H54 (cell line): ENCODE measurements around the gene BICD1.

Experiments used
- DNase-seq: peaks from one replicate; pipeline ENCODE4 v3.0.0; 2011; ENCODE audit warnings: low spot score, mixed read lengths; ENCODE audit not compliant: insufficient read length
- FAIRE-seq: peaks from 3 replicates; lab custom pipeline; 2011; peaks lifted over from hg19 to GRCh38; lab: Jason Lieb, UNC
- POLR2A ChIP-seq: IDR thresholded peaks from 2 replicates; pipeline ENCODE4 v1.6.1; 2011; ENCODE audit warnings: low read depth, mild to moderate bottlenecking, low read length

BICD1 gene

DNA sequence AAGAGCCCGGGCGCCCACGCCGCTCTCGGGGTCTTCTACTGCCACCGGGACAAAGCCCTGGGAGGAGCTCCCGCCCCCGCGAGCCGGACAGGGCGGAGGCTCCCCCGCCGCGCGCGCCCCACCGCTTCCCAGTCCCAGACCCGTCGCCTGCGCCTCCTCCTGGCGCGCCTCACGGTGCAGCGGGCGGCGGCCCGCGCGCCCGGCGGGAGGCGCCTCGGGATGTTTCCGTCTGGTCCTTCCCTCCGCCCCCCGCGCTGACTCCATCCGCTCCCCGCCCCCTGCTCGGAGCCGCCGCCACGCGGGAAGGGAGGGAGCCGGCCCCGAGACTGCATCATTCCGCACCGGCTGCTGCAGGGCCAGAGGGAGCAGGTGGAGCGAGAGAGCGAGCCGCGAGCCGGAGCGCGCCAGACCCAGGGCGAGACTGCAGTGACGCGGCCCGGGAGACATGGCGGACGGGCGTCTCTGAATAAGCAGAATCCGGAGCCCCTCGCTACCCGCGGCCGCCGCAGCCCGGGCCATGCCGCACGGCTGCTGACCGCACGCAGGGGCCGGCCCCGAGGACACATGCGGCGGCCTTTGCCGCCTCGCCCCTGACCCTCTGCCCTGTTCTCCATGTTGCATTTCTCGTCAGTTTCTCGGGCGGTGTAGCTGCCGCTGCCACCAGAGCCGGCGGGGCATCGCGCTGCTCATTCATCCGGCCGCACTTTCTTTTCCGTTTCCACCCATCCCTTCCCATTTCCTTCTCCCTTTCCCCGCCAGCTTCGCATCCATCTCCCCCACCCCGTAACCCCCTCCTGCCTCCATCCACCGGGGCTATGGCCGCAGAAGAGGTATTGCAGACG is at the start of gene BICD1:
BICD1 (plus strand) TSS at position 331 of the 842 bp plus-strand sequence; CDS start at position 816, 485 bp downstream.
- TF ChIP-seq POLR2A = peak; percentile 77
- FAIRE-seq = no peak
- DNase-seq = peak; percentile 73

DNA sequence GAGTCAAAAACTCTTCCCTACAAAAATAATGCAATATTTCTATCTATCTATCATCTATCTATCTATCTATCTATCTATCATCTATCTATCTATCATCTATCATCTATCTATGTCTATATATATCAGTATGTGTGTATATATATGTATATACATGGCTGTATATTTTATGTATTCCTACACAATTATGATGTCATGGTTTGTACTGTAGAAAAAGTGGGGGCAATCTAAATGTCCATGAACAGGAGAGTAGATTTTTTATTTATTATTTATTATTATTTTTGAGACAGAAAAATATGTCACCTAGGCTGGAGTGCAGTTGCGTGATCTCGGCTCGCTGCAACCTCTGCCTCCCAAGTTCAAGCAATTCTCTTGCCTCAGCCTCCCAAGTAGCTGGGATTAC is 45.6 kb upstream of the BICD1 start:
- FAIRE-seq = no peak
- no peak for TF ChIP-seq POLR2A
- no peak for DNase-seq

DNA sequence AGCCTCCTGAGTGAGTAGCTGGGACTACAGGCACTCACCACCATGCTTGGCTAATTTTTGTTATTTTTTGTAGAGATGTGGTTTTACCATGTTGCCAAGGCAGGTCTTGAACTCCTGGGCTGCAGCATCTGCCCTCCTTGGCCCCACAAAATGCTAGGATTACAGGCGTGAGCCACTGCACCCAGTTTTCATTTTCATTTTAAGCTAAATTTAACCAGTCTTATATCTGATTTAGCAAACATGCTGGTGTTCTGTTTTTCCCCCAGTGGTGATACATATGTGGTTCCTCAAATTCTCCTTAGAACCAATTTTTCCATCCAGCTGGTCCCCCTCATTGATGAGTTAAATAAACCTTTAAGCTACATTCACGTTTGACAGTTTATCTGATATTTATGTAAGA is 43.8 kb upstream of the BICD1 start:
- TF ChIP-seq POLR2A = no peak
- DNase-seq (no peak), FAIRE-seq (no peak)

DNA sequence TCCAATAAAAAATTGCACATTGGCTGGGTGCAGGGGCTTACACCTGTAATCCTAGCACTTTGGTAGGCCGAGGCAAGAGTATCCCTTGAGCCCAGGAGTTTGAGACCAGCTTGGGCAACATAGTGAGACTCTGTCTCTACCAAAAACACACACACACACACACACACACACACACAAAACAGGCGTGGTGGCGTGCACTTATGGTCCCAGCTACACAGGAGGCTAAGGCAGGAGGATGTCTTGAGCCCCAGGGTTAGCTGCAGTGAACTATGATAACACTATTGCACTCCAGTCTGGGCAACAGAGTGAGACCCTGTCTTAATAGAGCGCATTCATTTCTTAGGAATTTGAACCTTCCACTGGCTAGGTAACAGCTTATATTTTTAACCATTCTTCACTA is 42.9 kb upstream of the BICD1 start:
- FAIRE-seq = no peak
- no peak for TF ChIP-seq POLR2A

DNA sequence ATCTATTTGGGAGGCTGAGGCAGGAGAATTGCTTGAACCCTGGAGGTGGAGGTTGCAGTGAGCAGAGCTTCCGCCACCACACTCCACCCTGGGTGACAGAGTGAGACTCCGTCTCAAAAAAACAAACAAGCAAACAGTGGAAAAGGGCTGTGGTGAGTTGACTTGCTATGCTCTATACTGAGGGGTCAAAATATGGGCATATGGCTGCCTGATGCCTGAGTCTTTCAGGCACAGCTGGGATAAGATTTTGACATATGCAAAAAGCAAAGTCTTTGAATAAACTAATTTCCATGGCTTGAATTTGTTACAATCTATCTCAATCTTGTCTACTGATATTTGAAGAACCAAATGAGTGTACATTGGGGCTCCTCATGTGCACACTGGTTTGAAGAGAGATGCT is 40.4 kb upstream of the BICD1 start:
- DNase-seq = no peak
- TF ChIP-seq POLR2A = no peak
- FAIRE-seq = no peak

More for the DNA sequence above, 42.9 kb upstream of the BICD1 start:
- no peak for DNase-seq

DNA sequence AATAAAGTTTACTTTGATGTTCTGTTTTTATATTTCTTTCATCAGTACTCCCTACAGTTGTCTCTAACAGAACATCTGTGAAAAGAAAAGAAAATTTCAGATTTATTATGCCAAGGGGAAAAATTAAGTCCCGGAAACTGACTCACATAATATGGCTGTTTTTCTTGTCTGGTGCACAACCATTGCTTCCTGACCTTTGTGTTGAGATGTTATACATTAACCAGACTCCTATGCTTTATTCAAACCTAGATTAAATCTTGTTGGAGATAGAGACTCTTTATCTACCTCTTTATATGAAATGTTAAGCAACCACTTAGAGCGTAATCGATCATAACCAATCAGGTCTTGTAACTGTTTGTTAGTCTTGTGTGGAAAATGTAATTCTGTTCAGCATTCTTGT is 37.6 kb upstream of the BICD1 start:
- DNase-seq (no peak), FAIRE-seq (no peak)
- no peak for TF ChIP-seq POLR2A

DNA sequence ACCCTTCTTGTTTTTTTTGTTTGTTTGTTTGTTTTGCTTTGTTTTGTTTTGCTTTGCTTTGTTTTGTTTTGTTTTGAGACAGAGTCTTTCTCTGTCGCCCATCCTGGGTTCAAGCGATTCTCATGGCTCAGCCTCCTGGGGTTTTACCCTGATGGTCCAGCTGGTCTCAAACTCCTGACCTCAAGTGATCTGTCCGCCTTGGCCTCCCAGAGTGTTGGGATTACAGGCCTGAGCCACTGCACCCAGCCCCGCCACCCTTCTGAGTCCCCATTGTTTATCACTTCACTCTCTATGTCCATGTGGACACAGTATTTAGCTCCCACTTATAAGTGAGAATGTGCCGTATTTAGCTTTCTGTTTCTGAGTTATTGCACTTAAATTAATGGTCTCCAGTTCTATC is 36.9 kb upstream of the BICD1 start:
- DNase-seq (no peak), FAIRE-seq (no peak)
- TF ChIP-seq POLR2A = no peak

DNA sequence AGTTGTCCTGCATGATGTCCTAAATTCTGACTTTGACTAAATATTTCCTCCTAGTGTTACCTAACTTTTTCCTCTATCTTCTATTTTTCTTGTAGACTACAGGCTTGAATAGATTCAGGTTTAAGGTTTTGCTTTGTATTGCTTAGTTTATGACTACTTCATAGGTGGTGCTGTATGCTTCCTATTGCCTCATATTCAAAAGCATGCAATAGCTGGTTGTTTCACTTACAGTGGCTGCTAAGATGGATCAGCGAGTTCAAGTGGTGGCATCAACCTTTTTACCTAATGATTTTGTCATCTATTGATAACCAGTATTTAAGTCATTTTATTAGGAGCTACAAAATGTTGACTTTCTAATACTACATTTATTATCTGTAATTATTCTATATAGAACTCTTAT is 36.3 kb upstream of the BICD1 start:
- FAIRE-seq = no peak
- DNase-seq = no peak
- TF ChIP-seq POLR2A = no peak

DNA sequence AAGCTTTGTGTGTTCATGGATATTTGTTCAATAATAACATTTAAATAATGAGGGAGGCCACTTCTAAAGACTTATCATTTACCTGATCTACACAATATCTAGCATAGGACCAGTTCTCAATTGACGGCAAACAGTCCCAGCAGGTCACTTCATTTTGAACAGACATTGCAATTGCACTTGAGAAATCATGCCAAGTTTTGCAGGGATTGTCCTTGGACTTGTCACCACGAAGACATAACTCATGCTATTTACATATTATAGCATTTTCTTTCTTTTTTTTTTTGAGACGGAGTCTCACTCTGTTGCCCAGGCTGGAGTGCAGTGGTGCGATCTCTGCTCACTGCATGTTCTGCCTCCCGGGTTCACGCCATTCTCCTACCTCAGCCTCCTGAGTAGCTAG is 34.5 kb upstream of the BICD1 start:
- TF ChIP-seq POLR2A = no peak
- no peak for DNase-seq
- FAIRE-seq = no peak

DNA sequence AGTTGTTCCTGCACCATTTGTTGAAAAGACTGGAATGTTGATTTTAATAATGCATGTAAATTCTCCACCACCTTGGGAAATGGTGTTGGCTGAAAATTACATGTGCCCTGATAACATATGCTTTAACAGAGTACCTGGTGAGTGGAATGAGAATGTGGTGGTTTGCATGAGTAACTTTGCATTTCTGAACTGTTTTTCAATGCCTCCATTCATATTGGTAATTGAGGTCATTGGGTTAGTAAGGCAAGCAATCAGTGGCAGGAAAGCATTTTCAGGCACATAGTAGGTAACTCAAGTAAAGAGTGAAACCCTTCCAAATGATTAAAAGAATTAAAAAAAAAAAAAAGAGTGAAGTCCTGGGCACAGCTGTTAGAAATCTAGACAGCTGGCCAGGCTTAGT is 32.2 kb upstream of the BICD1 start:
- no peak for TF ChIP-seq POLR2A
- no peak for FAIRE-seq
- DNase-seq = no peak

DNA sequence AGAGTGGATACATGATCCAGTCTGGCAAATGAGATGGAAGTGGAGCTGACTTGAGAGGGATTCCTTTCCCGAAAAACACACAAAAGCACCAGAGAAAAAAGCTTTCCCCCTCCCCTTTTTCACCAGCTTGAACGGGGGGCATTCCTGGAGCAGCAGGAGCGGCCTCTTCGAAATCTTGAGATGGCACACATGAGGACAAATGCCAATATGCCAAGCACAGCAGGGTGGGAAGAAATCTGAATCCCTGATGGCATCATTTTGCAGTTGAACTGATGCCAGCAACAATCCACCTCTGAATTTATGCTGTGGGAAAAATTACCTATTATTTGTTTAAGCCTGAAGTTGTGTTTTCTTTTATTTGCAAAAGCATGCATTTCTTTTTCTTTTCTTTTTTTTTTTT is 29.7 kb upstream of the BICD1 start:
- DNase-seq = no peak
- TF ChIP-seq POLR2A = no peak
- no peak for FAIRE-seq

DNA sequence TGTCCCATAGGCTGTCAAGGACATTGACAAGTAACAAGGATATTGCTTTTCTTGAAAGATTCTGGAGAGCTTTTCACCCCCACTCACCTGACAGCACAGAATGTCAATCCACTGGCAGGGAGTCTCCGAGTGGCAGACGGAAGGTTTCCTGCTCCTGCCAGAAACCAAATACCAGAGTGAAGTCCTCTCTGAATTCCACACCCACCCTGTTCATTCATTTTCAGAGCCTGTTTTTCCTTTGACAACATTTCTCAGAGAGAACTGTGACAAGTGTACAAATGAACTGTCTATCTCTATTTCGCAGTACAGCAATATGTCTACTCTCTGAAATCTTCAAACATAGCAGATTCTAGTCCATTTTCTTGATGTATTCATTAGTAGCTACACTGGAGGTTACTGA is 26.2 kb upstream of the BICD1 start:
- TF ChIP-seq POLR2A = no peak
- DNase-seq = no peak
- no peak for FAIRE-seq

DNA sequence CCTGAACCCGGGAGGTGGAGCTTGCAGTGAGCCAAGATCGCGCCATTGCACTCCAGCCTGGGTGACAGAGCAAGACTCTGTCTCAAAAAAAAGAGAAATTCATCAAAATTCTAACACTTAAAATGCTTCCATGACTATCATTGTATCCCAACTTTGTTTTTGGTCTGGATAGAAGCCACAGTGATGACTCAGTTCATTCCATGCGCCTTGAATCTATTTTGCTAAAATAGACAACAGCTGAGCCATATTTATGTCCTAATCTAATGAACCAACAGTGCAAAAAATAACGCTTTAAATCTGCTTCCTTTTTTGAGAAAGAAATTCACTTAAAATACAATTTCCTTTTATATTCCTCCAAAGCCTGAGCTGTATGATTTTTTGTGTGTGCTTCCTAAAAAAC is 23.2 kb upstream of the BICD1 start:
- DNase-seq (no peak), FAIRE-seq (peak; percentile 45)
- TF ChIP-seq POLR2A = no peak

DNA sequence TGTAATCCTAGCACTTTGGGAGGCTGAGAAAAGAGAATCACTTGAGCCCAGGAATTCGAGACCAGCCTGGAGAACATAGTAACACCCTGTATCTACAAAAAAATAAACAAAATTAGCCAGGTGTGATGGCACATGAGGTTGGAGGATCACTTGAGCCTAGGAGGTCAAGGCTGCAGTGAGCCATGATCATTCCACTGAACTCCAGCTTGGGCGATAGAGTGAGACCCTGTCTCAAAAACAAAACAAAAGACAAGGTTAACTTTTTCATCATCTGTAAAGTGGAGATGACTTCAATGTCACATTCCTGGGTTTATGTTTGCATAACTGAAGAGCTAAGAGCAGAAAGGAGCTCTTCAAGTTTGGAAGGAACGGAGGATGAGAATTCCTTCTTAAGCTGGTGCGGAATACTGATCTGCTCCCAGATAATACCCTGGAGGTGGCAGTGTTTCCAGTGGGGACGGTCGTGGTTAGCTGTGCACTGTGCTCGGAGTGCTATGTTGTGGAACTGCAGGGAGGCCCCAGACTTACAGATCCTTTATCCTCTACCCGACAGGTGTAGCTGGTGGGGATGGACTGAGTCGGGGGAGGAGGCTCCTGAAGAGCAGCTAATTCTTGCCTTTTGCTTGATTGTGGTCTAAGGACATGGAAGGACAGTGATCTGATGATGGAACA is 22.5 kb upstream of the BICD1 start:
- no peak for DNase-seq
- no peak for TF ChIP-seq POLR2A
- no peak for FAIRE-seq

DNA sequence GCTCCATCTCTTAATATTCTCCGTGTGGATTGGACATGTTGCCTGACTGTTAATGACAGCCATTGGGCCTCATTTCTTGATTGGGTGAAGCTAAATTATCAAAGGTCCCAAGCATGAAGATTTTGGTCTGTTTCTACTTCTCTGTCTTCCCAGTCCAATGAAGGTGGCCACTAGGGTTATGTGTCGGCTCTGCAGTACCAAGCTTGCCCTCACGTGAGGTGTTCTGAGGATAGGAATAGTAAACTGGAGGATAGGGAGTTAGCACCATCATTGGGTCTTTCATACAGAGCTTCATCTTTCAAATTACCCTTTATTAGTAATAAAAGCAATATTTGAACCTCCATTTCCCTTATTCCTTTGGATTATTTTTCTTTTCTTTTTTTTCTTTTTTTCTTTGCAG is 21.9 kb upstream of the BICD1 start:
- TF ChIP-seq POLR2A = no peak
- no peak for FAIRE-seq
- DNase-seq = no peak
